ENCODE data around the gene TCF12. TPM values are rescaled to one million over a fixed set of nuclear protein-coding genes. Genes with fewer than 3 reads are reported as not detected.

TCF12 gene
- total RNA-seq, 4 donors from 2014 or later: 50.5 to 117 (median 89.8) TPM

DNA sequence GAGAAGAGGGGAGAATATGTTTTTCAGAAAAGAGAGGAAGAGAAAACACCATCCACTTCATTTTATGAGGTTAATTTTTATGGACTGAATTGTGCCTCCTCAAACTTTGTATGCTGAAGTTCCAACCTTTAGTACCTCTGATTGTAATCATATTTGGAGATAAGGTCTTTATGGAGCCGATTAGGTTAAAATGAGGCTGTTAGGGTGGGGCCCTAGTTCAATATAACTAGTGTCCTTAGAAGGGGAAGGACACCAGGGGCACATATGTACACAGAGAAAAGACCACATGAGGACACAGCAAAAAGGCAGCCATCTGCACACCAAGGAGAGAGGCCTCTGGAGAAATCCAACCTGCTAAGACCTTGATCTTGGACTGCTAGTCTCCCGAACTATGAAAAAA is 38.9 kb upstream of the TCF12 start:
- WGBS, 2 donors: 94 to 95% methylated on average over 2 of the region's 2 CpGs
- DNase-seq (ENCODE audit: low spot score in 2 of 2): no peak
- no peak for TF ChIP-seq POLR2A (IDR thresholded peaks at IDR 0.05)
- no peak for TF ChIP-seq CTCF (IDR thresholded peaks at IDR 0.05)
- H3K4me3 ChIP-seq (ENCODE audit: low read depth, poor library complexity, severe bottlenecking): no peak overlapping the region
- intact Hi-C loops (cut with DNase I; ENCODE audit: low total_unique reads): no loop called here

- no peak for DNase-seq (ENCODE audit: low spot score in 2 of 2)
- intact Hi-C loops (cut with DNase I; ENCODE audit: low total_unique reads): no loop called here
- WGBS, 2 donors: 77% methylated on average over 4 of the region's 4 CpGs
- no peak for TF ChIP-seq POLR2A (IDR thresholded peaks at IDR 0.05)
- TF ChIP-seq CTCF (IDR thresholded peaks at IDR 0.05): no peak
- no peak overlapping the region for H3K4me3 ChIP-seq (ENCODE audit: low read depth, poor library complexity, severe bottlenecking)
Measured at GRCh38 chr15:56883088-56883487, 35.4 kb upstream of the TCF12 start.

- no peak for TF ChIP-seq POLR2A (IDR thresholded peaks at IDR 0.05)
- TF ChIP-seq CTCF (IDR thresholded peaks at IDR 0.05): no peak
- WGBS, 2 donors: 42 to 53% methylated on average over 9 of the region's 9 CpGs
- no peak for DNase-seq (ENCODE audit: low spot score in 2 of 2)
- peak overlapping the region; percentile 44 for H3K4me3 ChIP-seq (ENCODE audit: low read depth, poor library complexity, severe bottlenecking)
- intact Hi-C loops (cut with DNase I; ENCODE audit: low total_unique reads): no loop called here
Measured at GRCh38 chr15:56886363-56886931, 32.0 kb upstream of the TCF12 start.

DNA sequence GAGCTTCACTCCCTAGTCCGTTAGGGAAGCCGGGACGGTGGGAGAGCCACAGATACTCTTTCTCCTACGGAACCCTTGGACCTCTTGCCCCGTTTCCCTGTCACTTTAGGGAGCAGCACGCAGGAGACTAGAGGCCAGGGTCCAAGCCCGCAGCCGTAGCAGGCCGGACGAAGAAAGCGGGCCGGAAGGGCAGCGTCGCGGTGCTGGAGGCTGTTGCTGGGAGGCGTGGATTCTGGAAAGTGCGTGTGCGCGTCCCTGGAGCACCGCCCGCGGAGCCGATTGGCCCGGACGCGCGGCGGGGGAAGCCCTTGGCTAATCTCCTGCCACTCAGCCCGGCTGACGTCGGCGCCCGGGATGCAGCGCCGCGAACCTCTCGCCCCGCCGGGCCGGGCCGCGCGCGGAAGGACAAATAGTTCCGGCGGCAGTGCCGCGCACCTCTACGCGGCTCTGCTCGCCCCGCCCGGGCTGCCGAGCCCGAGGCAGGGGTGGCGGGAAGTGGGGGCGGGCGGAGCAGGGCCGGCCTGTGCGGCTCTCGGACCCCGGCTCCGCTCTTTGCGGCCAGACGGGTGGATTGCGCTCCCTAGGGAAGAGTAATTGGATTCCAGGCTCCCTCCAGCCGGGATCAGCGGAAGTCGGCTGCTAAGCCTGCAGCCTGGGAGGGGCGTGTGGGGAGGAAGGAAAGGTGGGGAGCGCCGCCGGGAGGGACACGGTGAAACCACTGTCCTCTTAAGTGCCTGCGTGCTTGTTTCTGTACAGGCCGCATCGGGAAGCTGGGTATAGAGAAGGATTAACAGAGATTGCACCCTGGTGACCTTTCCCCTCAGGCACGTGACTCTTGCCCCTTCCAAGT is 31.3 kb upstream of the TCF12 start:
- TF ChIP-seq CTCF (IDR thresholded peaks at IDR 0.05) (no peak), POLR2A (IDR thresholded peaks at IDR 0.05) (no peak)
- WGBS, 2 donors: 0 to 1% methylated on average over 42 to 62 of the region's 78 CpGs
- peak overlapping the region; percentile 44 for H3K4me3 ChIP-seq (ENCODE audit: low read depth, poor library complexity, severe bottlenecking)
- DNase-seq (ENCODE audit: low spot score in 2 of 2): peak; percentile 87 to 98
- intact Hi-C loops (cut with DNase I; ENCODE audit: low total_unique reads): no loop called here

- 59 to 64% methylated on average over 5 of the region's 5 CpGs for WGBS, 2 donors
- intact Hi-C loops (cut with DNase I; ENCODE audit: low total_unique reads): no loop called here
Measured at GRCh38 chr15:56887782-56888438, 30.5 kb upstream of the TCF12 start.

More at GRCh38 chr15:56887782-56888438, 30.5 kb upstream of the TCF12 start:
- peak overlapping the region; percentile 44 for H3K4me3 ChIP-seq (ENCODE audit: low read depth, poor library complexity, severe bottlenecking)
- no peak for DNase-seq (ENCODE audit: low spot score in 2 of 2)
- TF ChIP-seq POLR2A (IDR thresholded peaks at IDR 0.05) (no peak), CTCF (IDR thresholded peaks at IDR 0.05) (no peak)
